Ovary (tissue), 9 donors: Measurements from ENCODE around the gene KRTAP26-1. TPM values are rescaled to one million over a fixed set of nuclear protein-coding genes. Genes with fewer than 3 reads are reported as not detected.

ENCODE experiments used
- DNase-seq, 5 donors: peaks; one replicate each; pipeline ENCODE4 v3.0.0-alpha.2; 2019 to 2020
- H3K27ac ChIP-seq, 2 donors: fragments of 200-600 bp; one replicate each; pipeline versions ENCODE4 v1.5.1 to v1.8.0; 2019 to 2022
- H3K27me3 ChIP-seq: fragments of 200-600 bp; one replicate; pipeline ENCODE4 v1.8.0; 2022
- H3K36me3 ChIP-seq: fragments of 200-600 bp; sonication (generic); one replicate; pipeline ENCODE4 v1.5.1; 2019
- H3K4me1 ChIP-seq: one replicate; pipeline ENCODE4 v1.8.1; 2013; ENCODE audit warnings: mild to moderate bottlenecking, moderate library complexity; ENCODE audit not compliant: insufficient read depth
- H3K4me3 ChIP-seq: fragments of 200-600 bp; sonication (generic); one replicate; pipeline ENCODE4 v1.5.1; 2017
- H3K9me3 ChIP-seq, 2 donors: fragments of 200-600 bp in 1 of 2; sonication (generic) in 1 of 2; one replicate each; pipeline versions ENCODE4 v1.5.1 to v1.8.1; 2013 to 2019; ENCODE audit warnings: mild to moderate bottlenecking in 1 of 2, moderate library complexity in 1 of 2
- CTCF ChIP-seq, 3 donors: fragments of 450-650 bp in 2 of 3; fragments of 200-600 bp in 1 of 3; IDR thresholded peaks; one replicate each; pipeline versions ENCODE4 v1.5.1 to v1.8.0; 2016 to 2022; ENCODE audit warnings: antibody characterized with exemption in 3 of 3, mild to moderate bottlenecking in 1 of 3
- EP300 ChIP-seq: sonication (generic); formaldehyde crosslinking; IDR thresholded peaks from one replicate; pipeline ENCODE4 v1.6.1; 2017; ENCODE audit warnings: antibody characterized with exemption
- POLR2A ChIP-seq: fragments of 450-650 bp; IDR thresholded peaks from one replicate; pipeline ENCODE4 v1.6.1; 2017; ENCODE audit warnings: antibody characterized with exemption, mild to moderate bottlenecking, moderate library complexity
- WGBS, 3 donors: extraction: QIAGEN DNeasy Blood & Tissue Kit in 1 of 3; methylation state at CpG; one replicate each; pipeline versions ENCODE4 v1.1.5 to v1.1.7; 2013 to 2017; 5-methylcytosine and 5-hydroxymethylcytosine counted together
- intact Hi-C, 4 donors: fragments of 100-400 bp; cut with DNase I; formaldehyde crosslinking; loops; one replicate each; pipeline versions ENCODE4 v1.11.0 to v1.15.1; 2022 to 2023
- polyA plus RNA-seq, 2 donors: library from polyadenylated mRNA; stranded (reverse); fragments of 200-250 nt in 1 of 2; fragments of 350-450 nt in 1 of 2; fragmentation: Illumina TruSeq in 1 of 2; extraction: RNeasy Lipid Tissue Mini Kit (QIAGEN cat#74804) in 1 of 2; gene quantifications; one replicate each; pipeline ENCODE4 v1.2.3, GENCODE V29; 2013 to 2014
- total RNA-seq, 7 donors: library from RNA; depleted of rRNA in 2 of 7; stranded (reverse); fragments of >200 nt in 2 of 7; fragmentation: NEBNext Ultra II Directional in 3 of 7; extraction: Animal tissue kit (Norgen Biotek cat#: 25700) in 3 of 7; gene quantifications; one replicate each; pipeline versions ENCODE4 v1.1.0 to v1.2.4, GENCODE V29; 2016 to 2023
- donor health status: DM: no; HTN: no; CAD: no; lungs with moderate emphysema.
- donor health status: DM: no; HTN: no; CAD: no.
- donor health status: Bipolar disorder and iron deficiency.
- donor health status: DM: yes; HTN: yes; CAD: no.
- donor health status: DM: no; HTN: no; CAD: no.
- donor health status: DM: yes; HTN: yes; CAD: no.

Gene KRTAP26-1
- total and polyA plus RNA-seq, 9 donors: not detected

DNA sequence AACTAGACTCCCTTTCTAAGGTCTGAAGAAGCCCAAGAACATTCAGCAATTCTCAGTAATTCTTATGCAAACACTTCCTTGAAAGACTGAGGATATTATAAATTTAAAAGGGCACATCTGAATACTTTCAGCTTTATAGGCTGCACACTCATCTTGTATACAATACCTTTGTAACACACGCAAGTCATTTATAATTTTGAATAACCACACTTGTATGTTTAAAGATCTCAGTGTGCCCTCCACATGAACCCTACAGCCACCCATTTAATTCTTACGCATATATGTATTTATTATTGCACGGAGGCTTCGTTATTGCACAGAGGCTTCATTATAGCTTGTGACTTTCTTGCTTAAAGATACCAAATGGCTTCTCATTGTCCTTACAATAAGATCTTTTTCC is 18.6 kb upstream of the KRTAP26-1 start:
- Histone ChIP-seq H3K36me3 (no peaks in the 10 kb centered on the region), H3K4me3 (no peak overlapping the region), H3K27me3 (no peaks in the 10 kb centered on the region), H3K9me3 (no peaks in the 10 kb centered on the region), H3K4me1 (no peaks in the 10 kb centered on the region), H3K27ac (no peak overlapping the region)
- WGBS, 3 donors: 89 to 95% (median 93%) methylated on average over 4 of the region's 4 CpGs
- intact Hi-C loops: no loop called here
- TF ChIP-seq POLR2A (no peak), CTCF (IDR thresholded peaks at IDR 0.05) (no peak), EP300 (no peak)
- no peak for DNase-seq

- no peaks in the 10 kb centered on the region for H3K36me3 ChIP-seq
- no peaks in the 10 kb centered on the region for H3K27me3 ChIP-seq
- no peak for DNase-seq
- intact Hi-C loops: no loop called here
- no peaks in the 10 kb centered on the region for H3K9me3 ChIP-seq
- H3K27ac ChIP-seq: no peak overlapping the region
- no peak for TF ChIP-seq EP300
- no peak for TF ChIP-seq CTCF (IDR thresholded peaks at IDR 0.05)
- no peak for TF ChIP-seq POLR2A
- no peak overlapping the region for H3K4me3 ChIP-seq
- H3K4me1 ChIP-seq: no peaks in the 10 kb centered on the region
Measured at GRCh38 chr21:30337772-30338171, 17.7 kb upstream of the KRTAP26-1 start.

DNA sequence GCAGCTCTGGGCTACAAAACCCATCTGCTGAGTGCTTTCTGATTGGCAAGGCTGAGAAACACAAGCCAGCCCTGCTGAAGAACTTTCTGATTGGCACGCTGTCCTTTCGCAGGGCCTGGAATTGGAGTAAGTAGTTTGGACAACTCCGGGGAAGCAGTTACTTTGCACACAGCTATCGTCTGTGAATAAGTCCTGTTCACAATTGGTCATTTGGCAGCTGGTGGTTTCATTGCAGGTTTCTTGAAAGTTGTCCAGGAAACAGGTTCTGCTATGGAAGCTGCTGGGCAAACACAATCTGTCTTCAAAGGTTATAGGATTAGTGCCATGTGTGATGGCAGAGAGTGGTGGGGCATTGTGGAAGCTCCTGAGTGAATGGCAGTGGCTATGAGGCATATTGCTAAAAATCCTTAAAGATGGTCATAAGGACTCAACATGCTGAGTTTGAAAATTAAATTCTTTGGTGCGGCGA is 17.2 kb upstream of the KRTAP26-1 start, which contains the start of gene KRTAP27-1:
Gene KRTAP27-1 (minus strand): TSS at position 419 of the 469 bp plus-strand sequence. CDS start 26 bp downstream, at position 393.
- intact Hi-C loops: no loop called here
- WGBS, 3 donors: 83 to 98% (median 84%) methylated on average over 6 of the region's 6 CpGs
- H3K9me3 ChIP-seq: no peaks in the 10 kb centered on the region
- H3K36me3 ChIP-seq: no peaks in the 10 kb centered on the region
- no peak within 1 kb of the TSS for H3K27ac ChIP-seq
- no peak within 1 kb of the TSS for H3K4me3 ChIP-seq
- H3K4me1 ChIP-seq: no peaks in the 10 kb centered on the region
- DNase-seq: no peak
- no peak for TF ChIP-seq POLR2A
- TF ChIP-seq EP300: no peak
- no peak for TF ChIP-seq CTCF (IDR thresholded peaks at IDR 0.05)
- no peaks in the 10 kb centered on the region for H3K27me3 ChIP-seq

DNA sequence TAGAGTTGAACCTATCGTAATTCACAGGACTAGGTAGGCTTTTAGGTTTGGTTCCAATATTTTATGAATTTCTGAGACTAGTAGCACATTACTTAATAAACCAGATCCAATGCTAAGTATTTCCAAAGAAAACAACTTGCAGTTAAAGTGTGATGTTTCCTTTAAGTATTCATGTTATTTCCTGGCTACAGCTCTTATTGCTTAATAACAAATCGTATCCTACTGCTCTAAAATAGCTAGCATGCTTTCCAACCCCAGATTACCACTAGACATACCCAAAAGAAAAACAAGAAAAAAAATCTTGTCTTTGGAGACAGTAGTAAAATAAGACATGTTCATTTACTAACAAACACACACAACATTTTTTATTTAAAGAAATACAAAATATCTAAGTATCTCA is 16.5 kb upstream of the KRTAP26-1 start:
- Histone ChIP-seq H3K36me3 (no peaks in the 10 kb centered on the region), H3K27me3 (no peaks in the 10 kb centered on the region), H3K4me1 (no peaks in the 10 kb centered on the region), H3K9me3 (no peaks in the 10 kb centered on the region), H3K4me3 (no peak overlapping the region), H3K27ac (no peak overlapping the region)
- intact Hi-C loops: no loop called here
- DNase-seq: no peak
- 20 to 22% (median 20%) methylated on average over 2 of the region's 2 CpGs for WGBS, 3 donors
- TF ChIP-seq CTCF (IDR thresholded peaks at IDR 0.05) (no peak), EP300 (no peak), POLR2A (no peak)
